Midbrain (tissue), 1 donor: ENCODE data around the gene PGAP6.
"Not testable (repeated sequence)": the region's sequence is repeated elsewhere in the genome, so short reads cannot be mapped to it uniquely, and the experiment has no call there.

Experiments used
- DNase-seq: peaks from one replicate; lab custom pipeline; 2025; lab: John Stamatoyannopoulos, UW

The PGAP6 gene, protein sequence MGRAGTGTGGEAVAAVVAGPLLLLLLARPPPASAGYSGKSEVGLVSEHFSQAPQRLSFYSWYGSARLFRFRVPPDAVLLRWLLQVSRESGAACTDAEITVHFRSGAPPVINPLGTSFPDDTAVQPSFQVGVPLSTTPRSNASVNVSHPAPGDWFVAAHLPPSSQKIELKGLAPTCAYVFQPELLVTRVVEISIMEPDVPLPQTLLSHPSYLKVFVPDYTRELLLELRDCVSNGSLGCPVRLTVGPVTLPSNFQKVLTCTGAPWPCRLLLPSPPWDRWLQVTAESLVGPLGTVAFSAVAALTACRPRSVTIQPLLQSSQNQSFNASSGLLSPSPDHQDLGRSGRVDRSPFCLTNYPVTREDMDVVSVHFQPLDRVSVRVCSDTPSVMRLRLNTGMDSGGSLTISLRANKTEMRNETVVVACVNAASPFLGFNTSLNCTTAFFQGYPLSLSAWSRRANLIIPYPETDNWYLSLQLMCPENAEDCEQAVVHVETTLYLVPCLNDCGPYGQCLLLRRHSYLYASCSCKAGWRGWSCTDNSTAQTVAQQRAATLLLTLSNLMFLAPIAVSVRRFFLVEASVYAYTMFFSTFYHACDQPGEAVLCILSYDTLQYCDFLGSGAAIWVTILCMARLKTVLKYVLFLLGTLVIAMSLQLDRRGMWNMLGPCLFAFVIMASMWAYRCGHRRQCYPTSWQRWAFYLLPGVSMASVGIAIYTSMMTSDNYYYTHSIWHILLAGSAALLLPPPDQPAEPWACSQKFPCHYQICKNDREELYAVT

DNA sequence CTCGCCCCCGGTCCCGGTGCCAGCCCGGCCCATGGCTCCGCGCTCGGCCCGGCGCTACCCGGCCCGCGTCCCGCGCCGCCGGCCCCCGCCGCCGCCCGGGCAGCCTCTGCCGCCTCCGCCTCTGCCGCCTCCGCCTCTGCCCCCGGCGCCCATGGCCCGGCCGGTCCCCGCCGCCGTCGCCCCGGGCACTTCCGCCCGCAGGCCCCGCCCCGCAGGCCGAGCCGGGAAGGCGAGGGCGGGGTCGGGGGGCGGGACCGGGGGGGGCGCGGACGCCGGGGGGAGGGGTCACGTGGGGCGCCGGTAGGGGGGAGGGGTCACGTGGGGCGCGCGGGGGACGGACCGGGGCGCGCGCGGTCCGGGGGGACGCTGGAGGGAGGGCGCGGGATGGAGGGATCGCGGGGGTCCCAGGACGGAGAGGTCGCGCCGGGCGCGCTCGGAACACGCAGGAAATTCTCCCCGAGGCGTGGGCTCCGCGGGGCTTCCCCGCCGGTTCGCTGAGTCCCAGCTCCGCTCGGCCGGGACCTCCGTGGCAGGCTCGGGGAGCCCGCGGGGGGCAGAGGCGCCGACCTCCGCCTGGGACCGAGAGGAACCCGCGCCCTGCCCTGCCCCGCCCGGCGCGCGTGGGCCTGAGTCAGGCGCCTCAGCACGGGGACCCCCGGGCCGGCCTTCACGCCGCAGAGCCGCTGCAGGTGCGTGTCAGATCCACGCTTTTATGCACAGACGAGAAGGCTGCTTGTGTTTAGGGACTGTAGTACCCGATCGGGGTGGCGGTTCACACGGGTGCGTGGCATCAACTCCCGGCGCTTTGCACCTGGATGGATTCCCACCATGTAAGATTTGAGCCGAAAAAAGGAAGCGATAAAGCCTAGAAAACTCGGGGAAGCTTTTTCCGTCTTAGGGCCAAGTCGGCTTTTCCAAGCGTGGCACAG, at the start of gene PGAP6:
TSS of gene PGAP6 (minus strand) at position 190 of the 929 bp plus-strand sequence. CDS start at position 33, 157 bp downstream.
- DNase-seq, result peak; percentile 66

DNA sequence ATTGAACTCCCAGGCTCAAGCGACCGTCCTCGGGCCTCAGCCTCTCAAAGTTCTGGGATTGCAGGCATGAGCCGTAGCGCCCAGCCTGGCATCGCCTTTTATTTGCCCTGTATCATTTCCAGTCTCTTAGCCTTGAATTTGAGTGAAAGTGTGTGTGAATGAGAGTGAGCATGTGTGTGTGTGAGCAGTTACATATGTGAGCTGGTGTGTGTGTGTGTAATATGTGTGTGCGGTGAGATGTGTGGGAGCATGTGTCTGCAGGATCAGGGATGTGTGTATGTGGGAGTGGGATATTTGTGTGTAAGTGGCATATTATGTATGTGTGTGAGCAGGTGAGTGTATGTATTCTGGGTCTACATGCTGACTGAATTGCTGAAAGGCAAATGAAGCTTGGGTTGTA, 49.1 kb upstream of the PGAP6 start:
- no peak for DNase-seq

DNA sequence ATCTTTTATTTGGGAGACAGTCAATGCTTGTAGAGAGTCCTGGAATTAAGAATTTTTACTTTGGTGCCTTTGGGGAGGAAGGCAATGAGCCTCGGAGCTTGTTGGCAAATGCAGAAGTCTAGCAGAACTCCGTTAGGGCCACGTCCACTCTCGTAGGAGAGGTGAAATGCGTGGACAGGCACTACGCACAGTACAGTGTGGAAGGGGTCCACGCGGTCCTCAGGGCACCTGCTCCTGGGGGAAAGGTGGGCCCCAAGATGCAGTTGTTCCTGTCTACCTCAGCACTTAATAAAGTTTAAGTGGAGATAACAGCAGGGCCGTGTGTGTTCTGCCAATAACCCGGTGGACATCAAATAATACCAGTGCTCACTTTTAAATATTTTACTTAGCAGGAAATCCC, 45.5 kb upstream of the PGAP6 start:
- DNase-seq, result no peak

DNA sequence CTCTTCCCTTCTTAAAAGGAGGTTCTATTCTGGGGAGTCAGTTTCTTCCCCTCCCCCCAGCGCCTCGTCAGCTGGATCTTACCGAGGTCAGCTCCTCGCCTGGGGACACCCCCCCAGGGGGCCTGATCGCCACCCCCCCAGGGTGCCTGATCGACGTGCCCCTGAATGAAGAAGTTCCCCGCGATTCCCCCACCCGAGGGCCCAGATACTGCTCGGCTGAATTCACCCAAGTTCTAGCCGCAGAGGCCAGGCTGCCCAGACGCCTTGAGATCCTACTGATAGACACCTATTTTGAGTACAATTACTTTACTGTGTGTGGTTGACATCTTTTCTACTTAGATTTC, 45.1 kb upstream of the PGAP6 start:
- DNase-seq, result peak; percentile 10

DNA sequence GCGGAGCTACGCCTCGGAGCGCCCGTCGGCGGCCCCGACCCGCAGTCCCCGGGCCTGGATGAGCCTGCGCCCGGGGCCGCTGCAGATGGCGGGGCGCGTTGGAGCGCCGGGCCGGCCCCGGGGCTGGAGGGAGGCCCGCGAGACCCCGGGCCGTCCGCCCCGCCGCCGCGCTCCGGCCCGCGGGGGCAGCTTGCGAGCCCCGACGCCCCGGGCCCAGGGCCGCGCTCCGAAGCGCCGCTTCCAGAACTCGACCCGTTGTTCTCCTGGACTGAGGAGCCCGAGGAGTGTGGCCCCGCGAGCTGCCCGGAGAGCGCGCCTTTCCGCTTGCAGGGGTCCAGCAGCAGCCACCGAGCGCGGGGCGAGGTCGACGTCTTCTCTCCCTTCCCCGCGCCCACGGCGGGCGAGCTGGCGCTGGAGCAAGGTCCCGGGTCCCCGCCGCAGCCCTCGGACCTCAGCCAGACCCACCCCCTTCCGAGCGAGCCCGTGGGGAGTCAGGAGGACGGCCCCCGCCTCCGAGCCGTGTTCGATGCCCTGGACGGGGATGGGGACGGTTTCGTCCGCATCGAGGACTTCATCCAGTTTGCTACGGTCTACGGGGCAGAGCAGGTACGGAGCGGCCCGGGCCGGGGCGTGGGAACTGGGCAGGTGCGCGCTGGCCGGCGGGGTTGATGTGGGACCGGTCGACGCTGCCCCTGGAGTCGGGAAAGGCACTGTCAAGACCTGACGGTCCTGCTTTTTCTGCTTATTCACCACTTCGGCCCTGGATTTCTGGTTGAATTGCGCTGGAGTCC, 44.5 kb upstream of the PGAP6 start:
- DNase-seq, result no peak

DNA sequence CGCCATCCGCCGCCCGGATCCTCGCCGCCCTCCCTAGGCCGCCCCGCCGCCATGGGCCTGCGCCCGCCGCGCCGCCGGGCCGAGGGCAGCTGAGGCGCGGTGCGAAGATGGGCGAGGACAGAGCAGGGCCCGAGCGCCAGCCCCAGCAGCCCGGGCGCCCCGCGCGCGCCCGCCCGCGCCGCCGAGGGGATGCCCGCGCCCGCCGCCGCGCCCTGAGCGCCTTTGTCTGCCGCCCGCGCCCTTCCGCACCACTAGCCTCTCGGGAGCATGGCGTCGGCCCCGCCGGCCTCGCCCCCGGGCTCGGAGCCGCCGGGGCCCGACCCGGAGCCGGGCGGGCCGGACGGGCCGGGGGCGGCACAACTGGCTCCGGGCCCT, 43.9 kb upstream of the PGAP6 start:
- no peak for DNase-seq

DNA sequence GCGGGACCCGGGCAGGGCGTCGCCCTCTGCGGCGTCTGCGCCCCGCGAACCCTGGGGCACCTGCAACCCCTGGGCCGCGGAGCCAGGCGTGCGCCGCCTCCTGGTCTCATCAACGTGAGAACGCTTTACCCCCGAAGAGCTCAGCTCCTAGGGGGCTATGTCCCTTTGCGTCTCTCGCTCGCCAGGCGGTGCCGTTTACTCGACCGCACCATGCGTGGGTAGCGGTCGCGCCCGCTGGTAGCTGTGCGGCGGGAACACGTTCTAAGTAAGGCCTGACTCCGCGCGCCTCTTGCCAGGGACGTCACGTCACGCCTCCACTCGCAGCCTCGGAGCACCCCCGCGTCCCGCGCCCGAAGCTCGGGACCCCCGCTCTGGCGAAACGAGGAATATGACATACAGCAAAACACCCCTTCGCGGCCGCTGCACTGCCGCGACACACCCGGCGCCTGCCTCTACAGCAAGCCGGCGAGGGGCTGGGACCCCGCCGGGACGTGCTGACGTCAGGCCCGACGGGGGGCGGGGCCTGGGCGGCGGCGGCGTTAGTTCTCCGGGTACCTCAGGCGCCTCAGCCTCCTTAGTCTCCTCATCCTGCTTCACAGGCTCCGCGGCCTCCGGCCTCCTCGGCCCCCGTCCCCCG, 43.4 kb upstream of the PGAP6 start, which contains the start of gene RAB11FIP3:
TSS of gene RAB11FIP3 (plus strand) at position 568 of the 637 bp plus-strand sequence. CDS start 358 bp downstream, outside the sequence.
- DNase-seq, result peak; percentile 85

DNA sequence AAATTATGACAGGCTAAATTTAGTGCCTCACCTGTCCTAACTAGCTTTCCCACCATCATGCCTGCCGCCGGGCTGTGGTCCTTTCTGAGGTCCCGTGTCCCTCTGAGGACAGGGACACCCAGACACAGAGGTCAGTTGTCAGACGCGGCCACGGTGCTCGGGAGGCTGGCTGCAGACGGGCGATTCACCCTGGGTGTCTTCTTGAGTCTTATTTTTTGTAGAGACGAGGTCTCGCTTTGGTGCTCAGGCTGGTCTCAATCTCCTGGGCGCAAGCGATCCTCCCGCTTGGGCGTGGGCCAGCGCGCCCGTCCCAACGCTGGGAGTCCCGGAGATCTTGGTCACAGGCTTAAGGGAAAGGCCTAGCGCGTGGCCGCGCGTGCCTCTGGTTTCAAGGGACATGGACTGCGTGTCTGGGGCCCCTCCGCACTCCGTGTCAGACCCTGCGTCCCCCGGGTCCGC, 42.9 kb upstream of the PGAP6 start:
- DNase-seq, result peak; percentile 58

DNA sequence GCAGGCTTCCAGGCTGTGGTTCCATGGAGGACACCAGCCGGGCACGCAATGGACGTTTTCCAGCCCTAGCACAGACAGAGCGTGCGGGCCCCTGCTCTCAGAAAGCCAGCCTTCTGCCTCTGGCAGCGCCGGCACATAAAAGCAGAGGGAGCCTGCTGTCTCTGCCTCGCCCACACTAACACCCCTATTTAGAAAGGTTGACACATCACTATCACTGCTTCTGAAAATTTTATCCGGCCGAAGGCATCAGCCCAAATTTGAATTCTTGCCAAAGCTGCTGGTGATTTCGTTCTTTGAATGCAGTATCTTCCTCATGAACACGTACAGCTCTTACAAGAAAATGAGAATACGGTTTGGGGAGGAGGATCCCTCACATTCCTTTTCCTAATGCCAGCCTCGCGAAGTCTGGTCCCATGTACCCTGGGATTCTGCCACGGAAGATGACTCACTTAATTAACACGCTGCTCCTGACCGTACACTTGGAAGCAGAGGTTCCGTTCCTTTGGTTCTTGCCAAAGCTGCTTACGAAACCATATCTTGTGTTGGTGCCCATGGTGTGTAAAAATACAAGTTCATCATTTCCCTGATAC, 42.4 kb upstream of the PGAP6 start:
- peak; percentile 46 for DNase-seq

DNA sequence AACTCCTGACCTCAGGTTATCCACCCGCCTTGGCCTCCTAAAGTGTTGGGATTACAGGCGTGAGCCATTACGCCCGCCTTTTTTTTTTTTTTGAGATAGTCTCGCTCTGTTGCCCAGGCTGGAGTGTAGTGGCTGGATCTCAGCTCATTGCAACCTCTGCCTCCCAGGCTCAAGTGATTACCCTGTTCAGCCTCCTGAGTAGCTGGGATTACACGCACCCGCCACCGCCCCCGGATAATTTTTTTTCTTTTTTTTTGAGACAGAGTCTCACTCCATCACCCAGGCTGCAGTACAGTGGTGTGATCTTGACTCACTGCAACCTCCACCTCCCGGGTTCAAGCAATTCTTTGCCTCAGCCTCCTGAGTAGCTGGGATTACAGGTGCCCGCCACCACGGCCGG, 40.4 kb upstream of the PGAP6 start:
- not testable (repeated sequence) for DNase-seq

DNA sequence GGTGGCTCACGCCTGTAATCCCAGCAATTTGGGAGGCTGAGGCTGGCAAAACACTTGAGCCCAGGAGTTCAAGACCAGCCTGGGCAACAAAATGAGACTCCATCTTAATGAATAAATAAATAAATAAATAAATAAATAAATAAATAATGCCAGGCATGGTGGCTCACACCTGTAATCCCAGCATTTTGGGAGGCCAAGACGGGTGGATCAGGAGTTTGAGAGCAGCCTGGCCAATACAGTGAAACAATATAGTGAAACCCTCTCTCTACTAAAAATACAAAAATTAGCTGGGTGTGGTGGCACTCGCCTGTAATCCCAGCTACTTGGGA, 33.4 kb upstream of the PGAP6 start:
- not testable (repeated sequence) for DNase-seq

DNA sequence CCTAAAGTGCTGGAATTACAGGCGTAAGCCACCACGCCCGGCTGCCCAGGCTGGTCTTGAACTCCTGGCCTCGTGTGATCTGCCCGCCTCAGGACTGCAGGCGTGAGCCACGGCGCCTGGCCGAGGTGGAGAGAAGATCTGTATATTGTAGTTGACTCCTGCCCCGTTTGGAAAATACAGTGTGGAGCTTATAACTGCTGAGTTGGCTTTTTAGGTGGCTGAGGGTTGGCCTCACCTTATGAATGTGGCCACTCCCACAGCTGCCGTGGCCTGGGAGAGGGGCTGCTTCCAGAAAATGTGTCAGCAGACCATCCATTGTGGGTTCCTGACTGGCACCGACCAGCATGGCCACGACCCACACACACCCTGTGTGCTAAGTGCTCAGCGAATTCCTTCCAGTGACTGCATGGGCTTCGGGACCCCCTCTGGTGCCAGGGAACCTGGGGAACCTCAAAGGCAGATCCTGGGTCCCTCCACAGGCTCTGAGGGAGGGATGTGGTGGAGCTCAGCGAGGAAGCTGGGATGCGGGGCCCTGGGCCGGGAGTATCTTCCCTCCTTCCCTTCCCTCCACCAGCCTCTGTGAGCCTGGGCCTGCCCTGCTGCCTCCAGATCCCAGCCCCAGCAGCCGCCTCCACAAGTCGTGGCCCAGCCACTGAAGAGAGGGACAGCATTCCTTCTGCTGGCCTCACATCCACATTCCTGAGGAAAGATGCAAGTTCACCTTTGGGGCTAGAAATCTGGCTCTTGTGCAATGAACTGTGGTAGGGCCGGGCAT, 32.8 kb upstream of the PGAP6 start:
- DNase-seq, result no peak

DNA sequence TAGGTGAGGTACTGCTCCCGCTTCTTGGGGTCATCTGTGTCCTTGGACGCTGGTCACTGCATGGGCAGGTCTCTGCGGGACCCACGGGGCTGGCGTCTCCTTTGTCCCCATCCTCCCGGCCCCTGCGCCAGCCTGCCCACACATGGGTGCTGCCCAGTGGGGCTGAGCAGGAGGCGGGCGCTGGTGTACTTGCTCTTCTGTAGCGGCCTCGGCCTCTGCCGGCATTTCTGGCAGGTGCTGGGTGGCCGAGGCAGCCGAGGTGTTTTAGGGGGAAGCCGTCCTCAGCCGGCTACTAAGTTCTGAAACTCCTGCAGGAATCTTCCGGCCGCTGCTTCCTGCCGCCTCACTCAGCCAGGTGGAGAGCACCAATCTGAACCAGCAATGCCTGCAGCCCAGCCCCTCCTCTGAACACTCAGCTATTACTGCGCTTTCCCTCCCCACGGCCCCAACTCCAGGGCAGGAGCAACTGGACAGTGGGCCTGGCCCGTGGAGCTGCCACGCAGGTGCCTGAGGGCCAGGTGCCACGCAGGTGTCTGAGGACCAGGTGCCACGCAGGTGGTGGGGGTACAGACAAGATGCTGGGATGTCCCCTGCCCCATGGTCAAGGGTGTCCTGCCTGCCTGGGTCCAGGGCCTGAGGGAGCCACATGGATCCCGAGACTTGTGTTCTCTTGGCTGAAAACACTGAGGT, 29.9 kb upstream of the PGAP6 start:
- DNase-seq, result no peak

DNA sequence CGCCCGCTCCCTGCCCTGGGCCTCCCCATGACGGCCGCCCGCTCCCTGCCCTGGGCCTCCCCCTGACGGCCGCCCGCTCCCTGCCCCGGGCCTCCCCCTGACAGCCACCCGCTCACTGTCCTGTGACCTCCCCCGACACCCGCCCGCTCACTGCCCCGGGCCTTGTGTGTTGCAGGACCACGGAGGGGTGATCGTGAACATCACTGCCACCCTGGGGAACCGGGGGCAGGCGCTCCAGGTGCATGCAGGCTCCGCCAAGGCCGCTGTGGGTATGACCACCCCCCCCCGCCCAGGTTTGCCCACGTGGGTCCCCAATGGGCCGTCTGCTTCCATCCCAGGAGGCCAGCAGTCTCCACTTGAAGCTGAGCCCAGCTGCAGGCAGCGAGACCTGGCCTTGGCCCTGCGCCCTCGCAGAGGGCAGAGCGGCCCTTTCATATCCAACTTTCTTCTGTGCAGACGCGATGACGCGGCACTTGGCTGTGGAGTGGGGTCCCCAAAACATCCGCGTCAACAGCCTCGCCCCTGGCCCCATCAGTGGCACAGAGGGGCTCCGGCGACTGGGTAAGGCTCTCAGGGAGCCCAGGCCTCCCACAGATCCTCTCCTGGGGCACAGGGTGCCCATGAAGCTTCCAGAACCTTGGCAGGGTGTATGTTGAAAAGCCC, 28.9 kb upstream of the PGAP6 start:
- DNase-seq, result no peak

DNA sequence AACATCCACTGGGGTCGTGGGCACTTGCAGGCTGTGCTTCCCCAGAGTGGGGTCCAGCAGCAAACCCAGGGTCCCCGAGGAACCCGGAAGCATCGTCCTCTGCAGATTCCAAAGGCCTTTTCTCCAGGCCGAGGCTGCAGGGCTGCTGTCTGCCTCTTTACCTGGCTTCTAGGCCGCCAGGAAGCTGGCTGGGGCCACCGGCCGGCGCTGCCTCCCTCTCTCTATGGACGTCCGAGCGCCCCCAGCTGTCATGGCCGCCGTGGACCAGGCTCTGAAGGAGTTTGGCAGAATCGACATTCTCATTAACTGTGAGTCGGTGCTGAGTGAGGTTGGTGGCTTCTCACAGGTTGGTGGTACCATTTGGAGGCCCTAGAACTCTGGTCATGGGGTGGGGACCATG, 25.5 kb upstream of the PGAP6 start:
- no peak for DNase-seq

DNA sequence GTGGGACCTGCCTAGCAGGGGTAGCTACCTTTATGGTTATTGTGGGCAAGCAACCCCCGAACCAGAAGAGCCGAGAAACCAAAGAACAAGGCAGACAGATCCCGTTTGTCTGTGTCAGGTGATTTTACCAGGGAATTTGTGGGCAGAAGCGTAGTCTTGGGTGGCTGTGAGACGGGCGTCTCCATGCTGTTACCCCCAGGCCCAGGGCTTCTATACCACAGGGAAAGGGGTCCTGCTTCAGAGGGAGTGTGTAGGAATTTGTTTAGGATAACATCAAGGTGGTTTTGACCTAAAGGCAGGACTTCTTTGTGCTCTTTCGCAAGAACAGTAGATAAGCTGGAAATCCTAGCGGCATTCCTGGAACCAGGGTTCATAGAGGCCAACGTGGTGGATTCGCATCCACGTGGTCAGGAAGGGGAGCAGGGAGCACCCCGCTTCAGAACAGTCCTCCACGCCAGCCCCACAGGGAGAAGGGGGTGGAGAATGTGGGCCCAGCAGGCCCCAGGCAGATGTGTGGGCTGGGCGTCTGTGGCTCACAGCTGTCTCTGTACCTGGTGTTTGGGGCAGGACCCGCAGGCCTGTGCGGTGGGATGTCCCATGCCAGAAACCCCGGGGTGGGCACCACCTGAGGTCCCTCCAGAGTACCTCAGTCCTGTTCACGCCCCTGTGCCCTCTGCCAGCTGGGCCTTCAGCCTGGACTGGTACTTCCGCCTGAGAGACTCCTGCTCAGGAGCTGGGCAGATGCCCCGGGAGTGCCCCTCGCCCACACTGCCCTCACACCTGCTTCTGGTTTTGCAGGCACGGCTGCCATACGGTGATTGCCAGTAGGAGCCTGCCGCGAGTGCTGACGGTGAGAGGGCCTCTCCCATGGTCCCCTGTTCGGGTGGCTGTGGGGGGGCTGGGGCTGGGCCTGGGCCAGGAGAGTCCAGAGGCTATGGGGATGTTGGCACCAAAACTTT, 24.0 kb upstream of the PGAP6 start:
- DNase-seq, result no peak

DNA sequence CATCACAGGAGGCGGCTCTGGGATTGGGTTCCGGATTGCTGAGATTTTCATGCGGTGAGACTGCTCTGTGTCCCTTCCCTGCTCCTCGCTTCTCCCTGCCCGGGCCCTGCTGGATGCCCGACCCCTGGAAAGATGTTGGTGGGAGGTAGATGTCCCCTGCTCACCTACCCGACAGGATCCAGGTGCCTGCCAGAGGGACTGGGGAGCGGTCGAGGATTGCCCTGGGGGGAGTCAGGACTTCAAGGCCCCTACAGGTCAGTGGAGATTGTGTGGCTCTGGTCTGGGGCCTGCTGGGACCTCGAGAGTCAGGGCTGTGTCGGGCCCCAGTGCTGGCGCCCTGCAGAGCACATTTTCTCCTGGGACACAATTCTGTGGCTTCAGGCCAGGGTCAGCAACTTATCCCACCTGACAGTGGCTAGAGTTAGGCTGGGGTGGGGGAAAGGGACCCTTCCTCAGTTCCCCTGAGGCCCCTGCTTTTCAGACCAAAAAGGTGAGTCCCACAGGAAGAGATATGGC, 23.3 kb upstream of the PGAP6 start:
- no peak for DNase-seq
